Measurements from ENCODE around the gene TTC34.

- TF ChIP-seq, protein P1, sequence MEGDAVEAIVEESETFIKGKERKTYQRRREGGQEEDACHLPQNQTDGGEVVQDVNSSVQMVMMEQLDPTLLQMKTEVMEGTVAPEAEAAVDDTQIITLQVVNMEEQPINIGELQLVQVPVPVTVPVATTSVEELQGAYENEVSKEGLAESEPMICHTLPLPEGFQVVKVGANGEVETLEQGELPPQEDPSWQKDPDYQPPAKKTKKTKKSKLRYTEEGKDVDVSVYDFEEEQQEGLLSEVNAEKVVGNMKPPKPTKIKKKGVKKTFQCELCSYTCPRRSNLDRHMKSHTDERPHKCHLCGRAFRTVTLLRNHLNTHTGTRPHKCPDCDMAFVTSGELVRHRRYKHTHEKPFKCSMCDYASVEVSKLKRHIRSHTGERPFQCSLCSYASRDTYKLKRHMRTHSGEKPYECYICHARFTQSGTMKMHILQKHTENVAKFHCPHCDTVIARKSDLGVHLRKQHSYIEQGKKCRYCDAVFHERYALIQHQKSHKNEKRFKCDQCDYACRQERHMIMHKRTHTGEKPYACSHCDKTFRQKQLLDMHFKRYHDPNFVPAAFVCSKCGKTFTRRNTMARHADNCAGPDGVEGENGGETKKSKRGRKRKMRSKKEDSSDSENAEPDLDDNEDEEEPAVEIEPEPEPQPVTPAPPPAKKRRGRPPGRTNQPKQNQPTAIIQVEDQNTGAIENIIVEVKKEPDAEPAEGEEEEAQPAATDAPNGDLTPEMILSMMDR (conservative IDR thresholded peaks at IDR 0.05; ENCODE audit: low read length): no peak
- no peak for TF ChIP-seq EZH2phosphoT487 (IDR thresholded peaks at IDR 0.05; ENCODE audit: borderline replicate concordance)
Observed at GRCh38 chr1:2799811-2800663, 1.5 kb downstream of the TTC34 start.

Data from Loucy (cell line).